Measurements from ENCODE around the gene SELENON. TPM values are rescaled to one million over a fixed set of nuclear protein-coding genes. Genes with fewer than 3 reads are reported as not detected.

The SELENON gene
- total RNA-seq, 1 donor = 39.3 TPM

DNA sequence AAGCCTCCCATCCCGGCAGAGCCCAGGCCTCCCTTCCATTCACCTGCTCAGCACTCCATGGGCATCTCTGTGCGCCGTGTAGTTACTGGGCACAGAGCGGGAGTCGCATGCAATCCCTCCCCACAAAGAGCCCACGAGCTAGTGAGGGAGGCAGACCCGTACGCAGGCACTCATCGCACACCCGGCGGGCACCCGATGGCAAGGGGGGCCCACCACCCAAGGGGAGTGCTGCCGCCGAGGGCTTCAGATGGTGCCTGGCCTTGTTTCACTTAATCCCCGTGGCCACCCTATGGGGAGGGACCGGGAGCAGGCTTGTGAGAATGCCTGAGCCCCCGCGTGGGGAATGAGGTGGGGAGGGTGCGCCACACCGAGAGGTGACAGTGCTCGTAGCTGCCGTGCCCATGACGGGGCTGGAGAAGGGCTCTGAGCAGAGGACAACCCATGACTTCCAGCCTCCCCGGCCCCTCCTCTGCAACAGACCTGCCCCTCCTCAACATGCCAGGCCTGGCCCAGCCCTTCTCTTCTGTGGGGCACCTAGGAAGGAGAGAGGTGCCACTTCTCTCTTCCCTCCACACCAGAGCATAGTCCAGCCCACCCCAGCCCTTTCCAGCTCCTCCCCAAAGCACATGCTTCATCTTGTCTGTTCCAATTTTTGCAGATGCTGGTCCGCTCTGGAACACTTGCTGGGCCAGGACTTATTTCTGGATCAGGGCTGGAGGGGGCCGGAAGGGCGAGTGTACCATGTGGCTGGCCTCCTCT is 30.2 kb upstream of the SELENON start:
- DNase-seq (ENCODE audit: low read depth in 2 of 3, low spot score in 2 of 3) = no peak

- no peak for DNase-seq (ENCODE audit: low read depth in 2 of 3, low spot score in 2 of 3)
Observed at GRCh38 chr1:25770541-25771220, 29.3 kb upstream of the SELENON start.

DNA sequence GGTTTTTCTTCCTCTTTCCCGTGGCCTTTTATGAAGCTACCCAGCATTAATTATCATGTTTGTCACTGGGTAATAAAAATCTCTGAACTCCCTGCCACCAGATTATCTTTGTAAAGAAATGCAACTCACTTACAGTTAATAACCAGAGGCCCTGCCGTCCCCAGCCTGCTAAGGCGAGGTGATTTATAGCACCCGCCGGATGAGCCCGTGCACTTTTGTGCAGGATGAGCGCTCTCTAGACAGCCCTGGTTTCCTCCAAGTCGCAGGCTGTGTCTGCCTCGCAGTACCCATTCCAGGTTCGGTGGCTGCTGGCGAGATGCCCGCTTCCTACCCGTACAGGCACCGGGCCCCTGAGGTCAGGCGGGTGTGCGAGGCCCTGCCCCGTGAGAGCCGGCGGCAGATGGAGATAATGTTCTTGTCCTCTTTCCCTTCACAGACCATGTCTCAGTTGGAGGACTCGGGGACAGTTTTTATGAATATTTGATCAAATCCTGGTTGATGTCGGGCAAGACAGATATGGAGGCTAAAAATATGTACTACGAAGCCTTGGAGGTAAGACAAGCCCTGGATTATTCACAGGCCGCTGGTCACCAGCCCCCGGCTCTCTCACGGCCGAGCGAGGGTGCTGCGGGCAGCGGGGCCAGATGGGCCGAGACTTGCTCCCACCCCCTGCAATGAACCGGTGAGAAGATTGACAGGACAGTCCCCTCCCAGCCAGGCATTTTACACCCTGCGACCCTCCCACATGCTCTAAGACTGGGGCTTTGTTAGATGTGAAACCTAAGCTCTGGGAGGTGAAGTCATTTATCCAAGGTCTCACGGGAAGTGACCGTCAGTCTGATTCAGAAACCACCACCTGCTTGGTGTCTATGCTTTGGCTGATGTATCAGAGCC is 28.5 kb upstream of the SELENON start:
- DNase-seq (ENCODE audit: low read depth in 2 of 3, low spot score in 2 of 3) = peak in 2 of 3 donors; percentile 81 to 92

GRCh38 chr1:25772164-25772563 is 27.8 kb upstream of the SELENON start:
- DNase-seq (ENCODE audit: low read depth in 2 of 3, low spot score in 2 of 3) = no peak

DNA sequence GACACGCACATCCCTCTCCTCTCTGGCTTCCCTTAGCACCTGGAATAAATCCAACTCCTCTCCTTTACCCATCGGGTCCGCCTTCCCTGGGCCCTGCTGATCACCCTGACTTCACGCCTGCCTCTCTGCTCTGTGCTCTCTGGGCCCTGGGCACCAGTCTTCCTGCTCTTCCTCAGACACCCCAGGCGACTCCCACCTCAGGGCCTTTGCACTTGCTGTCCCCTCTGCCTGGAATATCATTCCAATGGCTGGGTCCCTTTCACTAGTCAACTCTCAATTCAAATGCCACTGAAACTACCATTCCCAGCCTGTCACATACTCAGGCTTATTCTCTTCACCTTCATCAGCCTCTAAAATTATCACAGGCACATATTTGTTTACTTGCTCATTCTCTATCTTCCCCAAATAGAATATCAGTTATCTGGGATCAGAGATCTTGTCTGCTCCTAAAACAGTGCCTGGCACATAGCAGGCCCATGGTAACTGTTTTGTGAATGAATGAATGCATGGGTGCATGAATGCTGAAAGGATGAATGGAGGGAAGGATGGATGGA is 27.2 kb upstream of the SELENON start:
- no peak for DNase-seq (ENCODE audit: low read depth in 2 of 3, low spot score in 2 of 3)

DNA sequence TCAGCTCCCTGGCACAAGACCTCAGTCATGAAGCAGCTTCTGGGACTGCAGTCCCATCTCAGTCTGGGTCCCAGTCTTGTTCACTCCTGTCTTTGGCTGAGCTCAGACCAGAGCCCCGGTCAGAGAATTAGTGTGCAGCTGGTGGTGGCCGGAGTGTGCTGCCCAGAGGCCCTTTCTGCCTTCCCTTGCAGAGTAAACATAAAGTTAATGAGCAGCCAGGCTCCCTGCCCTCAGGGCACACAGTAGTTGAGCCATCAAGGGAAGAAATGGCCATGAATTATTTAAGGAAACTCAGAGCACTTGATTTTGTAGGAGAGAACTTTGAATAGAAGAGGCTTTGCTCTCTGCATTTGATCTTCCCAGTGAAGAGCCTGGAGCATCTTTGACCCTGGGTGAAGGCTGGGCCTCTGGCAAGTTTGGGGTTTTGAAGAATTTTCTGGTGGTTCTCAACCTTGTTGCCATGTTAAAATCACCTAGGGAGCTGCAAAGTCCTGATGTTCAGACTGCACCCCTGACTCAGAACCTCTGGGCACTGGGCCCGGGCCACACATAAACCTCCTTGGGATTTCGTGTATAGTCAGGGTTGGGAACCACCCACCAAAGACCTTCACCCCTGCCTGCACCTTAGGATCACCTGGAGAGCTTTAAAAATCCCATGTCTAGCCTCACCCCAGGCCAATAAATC is 26.4 kb upstream of the SELENON start:
- DNase-seq (ENCODE audit: low read depth in 2 of 3, low spot score in 2 of 3) = no peak

GRCh38 chr1:25774206-25774803 is 25.7 kb upstream of the SELENON start:
- DNase-seq (ENCODE audit: low read depth in 2 of 3, low spot score in 2 of 3) = no peak

DNA sequence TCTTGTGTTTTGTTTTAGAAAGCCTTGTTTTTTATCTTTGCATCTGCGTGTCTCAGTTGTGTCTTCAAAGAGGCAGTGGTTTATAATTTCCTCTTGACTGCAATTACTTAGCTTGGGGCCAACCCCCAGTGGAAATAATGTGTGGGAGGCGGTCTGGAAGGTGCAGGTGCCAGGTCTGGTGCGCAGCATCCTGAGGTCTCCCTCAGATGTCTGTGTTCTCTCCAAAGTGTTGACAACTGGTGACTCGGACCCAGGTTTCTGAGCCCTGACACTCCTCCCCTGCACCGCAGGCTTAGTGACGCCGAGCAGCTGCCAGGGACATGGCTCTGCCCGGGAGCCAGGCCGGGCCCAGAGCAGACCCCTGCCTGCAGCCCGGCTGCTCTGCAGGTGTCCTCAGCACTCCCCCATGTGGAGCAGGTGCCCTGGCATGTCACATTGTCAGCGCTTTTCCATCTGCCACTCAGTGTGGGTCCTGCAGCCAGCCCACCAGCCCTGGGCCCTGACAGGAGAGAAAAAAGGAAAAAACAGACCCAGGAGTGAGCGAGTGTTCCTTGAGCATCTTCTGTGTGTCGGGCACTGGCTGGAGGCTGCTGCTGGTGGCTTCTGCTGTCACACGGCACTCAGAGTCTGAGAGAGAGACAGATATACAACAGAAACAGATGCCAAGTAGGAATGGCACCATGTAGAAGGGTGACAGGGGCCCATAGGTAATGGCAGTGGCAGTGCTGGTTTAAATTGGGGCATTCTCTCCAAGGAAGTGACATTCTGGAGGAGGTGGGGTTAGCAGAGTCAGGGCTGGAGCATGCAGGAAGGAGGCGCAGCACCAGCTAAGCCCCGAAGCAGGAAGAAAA is 24.8 kb upstream of the SELENON start:
- peak in 2 of 3 donors; percentile 71 to 73 for DNase-seq (ENCODE audit: low read depth in 2 of 3, low spot score in 2 of 3)

GRCh38 chr1:25779388-25779787 is 20.6 kb upstream of the SELENON start:
- DNase-seq (ENCODE audit: low read depth in 2 of 3, low spot score in 2 of 3) = no peak

GRCh38 chr1:25779894-25780293 is 20.1 kb upstream of the SELENON start:
- DNase-seq (ENCODE audit: low read depth in 2 of 3, low spot score in 2 of 3) = no peak

DNA sequence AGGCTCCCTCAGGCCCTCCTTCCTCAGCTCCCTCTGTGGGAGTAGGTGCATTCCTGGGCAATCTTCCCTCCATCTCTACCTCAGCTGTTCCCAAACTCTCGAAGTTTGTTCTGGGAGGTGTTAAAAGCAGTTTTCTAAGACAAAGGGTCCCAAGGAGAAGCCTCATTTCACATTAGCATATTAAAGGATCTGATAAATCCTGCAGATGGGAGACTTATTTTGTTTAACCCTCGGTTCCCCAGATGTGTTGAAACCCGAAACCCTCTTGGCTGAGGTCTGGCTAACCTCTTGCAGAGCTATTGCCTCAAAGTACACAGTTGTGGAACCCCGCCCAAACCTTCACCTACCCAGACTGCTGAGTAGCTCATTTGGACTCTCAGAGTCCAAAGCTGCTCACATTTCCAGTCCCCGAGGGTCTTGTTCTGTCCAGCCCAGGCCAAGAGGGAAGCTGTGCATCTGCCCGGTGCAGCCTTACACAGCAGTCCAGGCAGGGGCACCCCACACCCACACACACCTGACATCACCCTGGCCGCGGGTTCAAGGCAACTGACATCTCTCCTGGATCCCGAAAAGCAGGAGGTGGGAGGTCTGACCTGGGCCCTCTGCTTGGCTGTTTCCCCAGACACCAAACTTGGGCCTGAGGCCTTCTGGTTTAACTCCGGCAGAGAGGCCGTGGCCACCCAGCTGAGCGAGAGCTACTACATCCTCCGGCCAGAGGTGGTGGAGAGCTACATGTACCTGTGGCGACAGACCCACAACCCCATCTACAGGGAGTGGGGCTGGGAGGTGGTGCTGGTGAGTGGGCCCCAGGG is 19.5 kb upstream of the SELENON start:
- no peak for DNase-seq (ENCODE audit: low read depth in 2 of 3, low spot score in 2 of 3)

- DNase-seq (ENCODE audit: low read depth in 2 of 3, low spot score in 2 of 3) = no peak
Observed at GRCh38 chr1:25781130-25781433, 18.9 kb upstream of the SELENON start.

DNA sequence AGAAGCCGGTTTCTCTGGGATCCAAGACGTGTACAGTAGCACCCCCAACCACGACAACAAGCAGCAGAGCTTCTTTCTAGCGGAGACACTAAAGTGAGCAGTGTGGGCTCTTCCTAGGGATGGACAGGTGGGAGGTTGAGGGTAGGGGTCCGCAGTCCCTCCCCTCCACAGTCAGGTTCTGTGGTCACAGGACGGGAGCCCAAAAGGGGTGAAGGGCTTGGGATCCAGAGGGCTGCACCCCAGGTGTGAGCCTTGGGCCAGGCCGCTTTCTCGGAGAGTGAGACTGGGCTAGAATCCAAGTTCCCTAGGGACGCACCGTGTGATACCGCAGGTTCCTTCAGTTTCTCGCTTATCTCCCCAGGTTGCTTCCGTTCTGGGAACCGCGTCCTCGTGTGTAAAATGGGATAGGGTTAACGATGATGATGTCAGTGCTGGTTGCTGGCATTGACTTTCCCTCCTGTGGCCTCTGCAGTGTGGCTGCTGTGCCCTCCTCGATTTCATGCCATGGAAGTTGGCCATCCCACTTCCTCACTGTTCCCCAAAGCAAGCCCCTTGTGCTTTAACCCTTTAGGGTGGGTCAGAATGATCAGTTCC is 17.3 kb upstream of the SELENON start:
- DNase-seq (ENCODE audit: low read depth in 2 of 3, low spot score in 2 of 3) = no peak

DNA sequence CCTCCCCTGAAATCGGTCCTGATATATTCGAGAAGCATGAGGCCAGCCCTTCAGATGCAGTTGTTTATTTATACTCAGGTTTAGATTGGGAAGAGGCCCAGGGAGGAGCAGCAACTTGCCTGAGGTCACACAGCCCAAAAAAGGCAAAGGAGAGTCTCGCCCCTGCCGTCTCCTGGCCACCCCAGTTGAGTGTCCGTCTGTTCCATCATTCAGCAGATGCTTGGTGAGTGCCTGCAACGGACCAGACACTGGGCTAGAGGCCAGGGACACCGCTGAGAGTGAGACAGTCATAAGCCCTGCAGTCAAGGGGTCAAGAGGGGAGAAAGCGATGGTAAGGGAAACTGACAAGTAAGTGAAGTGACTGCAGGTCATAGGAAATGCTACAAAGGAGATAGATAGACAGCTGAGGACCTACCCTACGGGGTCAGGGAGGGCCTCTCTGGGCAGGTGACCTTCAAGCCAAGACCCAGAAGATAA is 15.4 kb upstream of the SELENON start:
- no peak for DNase-seq (ENCODE audit: low read depth in 2 of 3, low spot score in 2 of 3)

DNA sequence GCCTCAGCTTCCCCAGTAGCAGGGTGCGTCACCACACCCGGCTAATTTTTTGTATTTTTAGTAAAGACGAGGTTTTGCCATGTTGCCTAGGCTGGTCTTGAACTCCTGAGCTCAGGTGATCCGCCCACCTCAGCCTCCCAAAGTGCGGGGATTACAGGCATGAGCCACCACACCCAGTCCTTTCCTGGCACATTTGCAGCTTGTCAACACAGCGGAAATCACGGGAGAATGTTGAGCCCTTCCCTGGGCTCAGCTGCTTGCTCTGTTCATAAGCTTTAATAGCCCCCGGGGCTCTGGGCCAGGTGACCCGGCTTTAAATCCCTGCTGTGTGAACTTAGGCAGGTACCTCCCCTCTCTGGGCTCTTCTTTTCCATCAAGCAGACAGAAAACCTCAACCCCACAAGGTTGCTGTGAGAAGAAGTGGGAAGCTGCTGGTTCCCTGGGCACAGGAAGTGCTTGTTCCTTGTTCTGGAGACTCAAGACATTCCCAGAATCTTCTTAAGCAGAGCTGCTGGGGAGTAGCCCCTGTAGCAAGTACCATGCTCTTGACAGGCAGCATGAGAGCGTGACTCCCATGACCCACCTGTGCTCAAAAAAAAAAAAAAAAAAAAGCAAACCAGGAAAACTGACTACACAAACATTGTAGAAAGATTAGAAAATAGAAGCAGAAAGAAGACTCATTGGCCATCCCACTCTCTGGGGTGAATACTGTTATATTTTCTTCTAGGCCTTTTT is 14.5 kb upstream of the SELENON start:
- no peak for DNase-seq (ENCODE audit: low read depth in 2 of 3, low spot score in 2 of 3)

- no peak for DNase-seq (ENCODE audit: low read depth in 2 of 3, low spot score in 2 of 3)
Observed at GRCh38 chr1:25786887-25787759, 12.9 kb upstream of the SELENON start.

All from hematopoietic multipotent progenitor cell (in vitro differentiated cells).